Nasal cavity respiratory epithelium epithelial cell of viscerocranial mucosa (primary cell): ENCODE results near the gene SLC39A8. TPM values are rescaled to one million over a fixed set of nuclear protein-coding genes. Genes with fewer than 3 reads are reported as not detected.

Experiments
- total RNA-seq: library from RNA; depleted of rRNA; stranded (reverse); fragments of >200 nt; gene quantifications from 2 replicates; pipeline ENCODE4 v1.2.3, GENCODE V29; 2014

The SLC39A8 gene
- total RNA-seq, result 8.9 and 10.8 TPM in 2 replicates

GRCh38 chr4:102344954-102345794 lies at the start of gene SLC39A8:
Gene SLC39A8 (minus strand): TSS chr4:102345482. CDS start chr4:102344662, 820 bp downstream.

Other genes starting within 250 kb of the SLC39A8 start
- gene NFKB1, start 155.9 kb upstream of the SLC39A8 start, total RNA-seq, result 29.4 and 58.9 TPM in 2 replicates